GM19395 (cell line): ENCODE results near the gene PHRF1.

Experiments
- ATAC-seq: cut with Tn5 transposase; IDR thresholded peaks from one replicate; pipeline ENCODE4 v1.9.1; 2021; ENCODE audit warnings: mild to moderate bottlenecking, moderate library complexity; ENCODE audit not compliant: unreplicated experiment

Gene PHRF1

GRCh38 chr11:595400-595799 lies 19.1 kb downstream of the PHRF1 start:
- ATAC-seq, result no peak

- no peak for ATAC-seq
Measured at GRCh38 chr11:596374-596773, 20.1 kb downstream of the PHRF1 start.

- ATAC-seq, result no peak
Measured at GRCh38 chr11:597166-597725, 21.0 kb downstream of the PHRF1 start.

- ATAC-seq, result no peak
Measured at GRCh38 chr11:598005-598680, 21.9 kb downstream of the PHRF1 start.

GRCh38 chr11:601573-602245 lies 25.4 kb downstream of the PHRF1 start:
- no peak for ATAC-seq

GRCh38 chr11:603154-603553 lies 26.9 kb downstream of the PHRF1 start:
- no peak for ATAC-seq

- ATAC-seq, result no peak
Measured at GRCh38 chr11:605286-606129, 29.2 kb downstream of the PHRF1 start.

- ATAC-seq, result no peak
Measured at GRCh38 chr11:606245-606644, 30.0 kb downstream of the PHRF1 start.

- no peak for ATAC-seq
Measured at GRCh38 chr11:607020-607780, 30.9 kb downstream of the PHRF1 start.

- ATAC-seq, result no peak
Measured at GRCh38 chr11:607971-608659, 31.8 kb downstream of the PHRF1 start.

- no peak for ATAC-seq
Measured at GRCh38 chr11:608791-609251, 32.6 kb downstream of the PHRF1 start.

GRCh38 chr11:609341-609811 lies 33.1 kb downstream of the PHRF1 start:
- ATAC-seq, result no peak

GRCh38 chr11:610146-610801 lies 34.0 kb downstream of the PHRF1 start:
- no peak for ATAC-seq

GRCh38 chr11:611001-611996 lies 35.0 kb downstream of the PHRF1 start:
- no peak for ATAC-seq

- ATAC-seq, result no peak
Measured at GRCh38 chr11:612201-612960, 36.1 kb downstream of the PHRF1 start.

- ATAC-seq, result no peak
Measured at GRCh38 chr11:612961-613300, 36.7 kb downstream of the PHRF1 start.

GRCh38 chr11:613369-613968 lies 37.2 kb downstream of the PHRF1 start:
- ATAC-seq, result no peak
